K562 (cell line): ENCODE results near the gene BRME1. TPM values are rescaled to one million over a fixed set of nuclear protein-coding genes. Genes with fewer than 3 reads are reported as not detected.

Source experiments
- BCOR ChIP-seq: fragments of 450-650 bp; IDR thresholded peaks from 2 replicates; pipeline ENCODE4 v1.6.1; 2016
- E2F1 ChIP-seq: sonication (generic); formaldehyde crosslinking; IDR thresholded peaks from 2 replicates; pipeline ENCODE4 v1.8.1; 2023; ENCODE audit warnings: mild to moderate bottlenecking, missing genetic modification reagents, moderate library complexity
- FOXP4 ChIP-seq: sonication (generic); formaldehyde crosslinking; IDR thresholded peaks from 2 replicates; pipeline ENCODE4 v1.8.0; 2022; ENCODE audit warnings: mild to moderate bottlenecking, missing genetic modification reagents, borderline replicate concordance
- HDAC2 ChIP-seq: fragments of 450-650 bp; IDR thresholded peaks from 2 replicates; pipeline ENCODE4 v1.6.1; 2016; ENCODE audit warnings: mild to moderate bottlenecking
- HDAC8 ChIP-seq: fragments of 450-650 bp; IDR thresholded peaks from 2 replicates; pipeline ENCODE4 v1.6.1; 2016; ENCODE audit warnings: mild to moderate bottlenecking, missing genetic modification characterization, moderate library complexity, missing compliant biosample characterization
- LCOR ChIP-seq: sonication (generic); formaldehyde crosslinking; IDR thresholded peaks from 2 replicates; pipeline ENCODE4 v1.8.0; 2022; ENCODE audit warnings: mild to moderate bottlenecking, missing genetic modification reagents
- MECOM ChIP-seq: fragments of 250-450 bp; sonication (Bioruptor Pico); IDR thresholded peaks from 2 replicates; pipeline ENCODE4 v1.8.0; 2022; ENCODE audit warnings: inconsistent platforms
- SIN3A ChIP-seq, 2 experiments: fragments of 150-350 bp in 1 of 2; IDR thresholded peaks; 2 replicates each; pipeline ENCODE4 v1.6.1; 2011 to 2016; ENCODE audit warnings: borderline replicate concordance in 2 of 2, low read depth in 2 of 2, low read length in 2 of 2, mild to moderate bottlenecking in 2 of 2, moderate library complexity in 2 of 2; ENCODE audit not compliant: control insufficient read depth in 1 of 2
- TAF1 ChIP-seq: IDR thresholded peaks from 2 replicates; pipeline ENCODE4 v1.6.1; 2011; ENCODE audit warnings: mild to moderate bottlenecking, low read length, moderate library complexity; ENCODE audit not compliant: insufficient read depth, control insufficient read depth, severe bottlenecking; ENCODE audit errors: extremely low read depth
- TEAD1 ChIP-seq, 2 experiments: fragments of 450-650 bp in 1 of 2; sonication (generic) in 1 of 2; formaldehyde crosslinking; IDR thresholded peaks; 2 replicates each; pipeline versions ENCODE4 v1.4.0 to v1.8.0; 2020 to 2022; ENCODE audit warnings: mild to moderate bottlenecking in 2 of 2, missing genetic modification reagents in 1 of 2
- XRCC5 ChIP-seq: fragments of 200-400 bp; formaldehyde crosslinking; IDR thresholded peaks from 2 replicates; pipeline ENCODE4 v1.6.1; 2017; ENCODE audit warnings: low read depth, mild to moderate bottlenecking, low read length
- ZBED1 ChIP-seq: IDR thresholded peaks from 2 replicates; pipeline ENCODE4 v1.6.1; 2014
- ZBTB33 ChIP-seq: sonication (generic); formaldehyde crosslinking; IDR thresholded peaks from 2 replicates; pipeline ENCODE4 v1.8.1; 2023; ENCODE audit warnings: mild to moderate bottlenecking, missing genetic modification reagents
- ZFX ChIP-seq: sonication (generic); formaldehyde crosslinking; IDR thresholded peaks from 2 replicates; pipeline ENCODE4 v1.8.0; 2022; ENCODE audit warnings: mild to moderate bottlenecking, missing genetic modification reagents, moderate library complexity
- polyA plus RNA-seq, 8 experiments: library from polyadenylated mRNA; depleted of rRNA in 4 of 8; stranded (reverse) in 5 of 8; unstranded in 3 of 8; fragments of >200 nt; fragmentation: Nextera tagmentation in 2 of 8; fragmentation: Illumina TruSeq in 1 of 8; extraction: Ambion mirVana in 2 of 8; extraction: Trizol in 1 of 8; gene quantifications; 2 replicates each; pipeline versions ENCODE4 v1.2.1 to v1.2.3, GENCODE V29; 2011 to 2014; ENCODE audit warnings: inconsistent platforms in 1 of 8, missing spikeins in 1 of 8
- total RNA-seq, 7 experiments: library from RNA; depleted of rRNA in 6 of 7; stranded (reverse); fragments of >200 nt in 6 of 7; fragmentation: Illumina TruSeq in 2 of 7; extraction: Trizol in 2 of 7; gene quantifications; 2 replicates each; pipeline versions ENCODE4 v1.2.1 to v1.2.3, GENCODE V29; 2011 to 2021; ENCODE audit warnings: low replicate concordance in 1 of 7
- TF ChIP-seq, protein P1 (sequence below), 2 experiments: fragments of 150-350 bp in 1 of 2; IDR thresholded peaks; 2 replicates each; pipeline ENCODE4 v1.6.1; 2012 to 2016; ENCODE audit warnings: low read depth in 2 of 2, low read length in 2 of 2, mild to moderate bottlenecking in 1 of 2, moderate library complexity in 1 of 2

BRME1 gene
- total and polyA plus RNA-seq, 9 of the 15 experiments (the other 6 are each of a cell fraction or from before 2014, with no cell fraction given), result 0.75 to 6.1 (median 3.6) TPM

GRCh38 chr19:13838435-13839129, 67.3 kb downstream of the BRME1 start (continued):
- TF ChIP-seq FOXP4, result peak; percentile 59; the same call in 1 of the 2 replicates
- TF ChIP-seq E2F1 (CRISPR knock-in tag), result 0 out of 2 replicates have a peak, but pooled peaks have one; percentile 65
- TF ChIP-seq TAF1, result no peak
- peak; percentile 95 for TF ChIP-seq BCOR
- peak in 1 of 2 experiments; percentile 66; a peak in 1 of 4 replicates for TF ChIP-seq TEAD1 (CRISPR knock-in tag; IDR thresholded peaks at IDR 0.05)
- TF ChIP-seq HDAC8, result no peak
- TF ChIP-seq HDAC2, result peak; percentile 60; the same call in 1 of the 2 replicates
- 0 out of 2 replicates have a peak, but pooled peaks have one; percentile 7 for TF ChIP-seq MECOM (CRISPR knock-in tag)
- no peak for TF ChIP-seq ZBED1
- 0 out of 2 replicates have a peak, but pooled peaks have one; percentile 55 for TF ChIP-seq ZBTB33 (CRISPR knock-in tag)
- peak; percentile 56; the same call in 1 of the 2 replicates for TF ChIP-seq ZFX (CRISPR knock-in tag)
- TF ChIP-seq, protein P1, sequence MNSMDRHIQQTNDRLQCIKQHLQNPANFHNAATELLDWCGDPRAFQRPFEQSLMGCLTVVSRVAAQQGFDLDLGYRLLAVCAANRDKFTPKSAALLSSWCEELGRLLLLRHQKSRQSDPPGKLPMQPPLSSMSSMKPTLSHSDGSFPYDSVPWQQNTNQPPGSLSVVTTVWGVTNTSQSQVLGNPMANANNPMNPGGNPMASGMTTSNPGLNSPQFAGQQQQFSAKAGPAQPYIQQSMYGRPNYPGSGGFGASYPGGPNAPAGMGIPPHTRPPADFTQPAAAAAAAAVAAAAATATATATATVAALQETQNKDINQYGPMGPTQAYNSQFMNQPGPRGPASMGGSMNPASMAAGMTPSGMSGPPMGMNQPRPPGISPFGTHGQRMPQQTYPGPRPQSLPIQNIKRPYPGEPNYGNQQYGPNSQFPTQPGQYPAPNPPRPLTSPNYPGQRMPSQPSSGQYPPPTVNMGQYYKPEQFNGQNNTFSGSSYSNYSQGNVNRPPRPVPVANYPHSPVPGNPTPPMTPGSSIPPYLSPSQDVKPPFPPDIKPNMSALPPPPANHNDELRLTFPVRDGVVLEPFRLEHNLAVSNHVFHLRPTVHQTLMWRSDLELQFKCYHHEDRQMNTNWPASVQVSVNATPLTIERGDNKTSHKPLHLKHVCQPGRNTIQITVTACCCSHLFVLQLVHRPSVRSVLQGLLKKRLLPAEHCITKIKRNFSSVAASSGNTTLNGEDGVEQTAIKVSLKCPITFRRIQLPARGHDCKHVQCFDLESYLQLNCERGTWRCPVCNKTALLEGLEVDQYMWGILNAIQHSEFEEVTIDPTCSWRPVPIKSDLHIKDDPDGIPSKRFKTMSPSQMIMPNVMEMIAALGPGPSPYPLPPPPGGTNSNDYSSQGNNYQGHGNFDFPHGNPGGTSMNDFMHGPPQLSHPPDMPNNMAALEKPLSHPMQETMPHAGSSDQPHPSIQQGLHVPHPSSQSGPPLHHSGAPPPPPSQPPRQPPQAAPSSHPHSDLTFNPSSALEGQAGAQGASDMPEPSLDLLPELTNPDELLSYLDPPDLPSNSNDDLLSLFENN (IDR thresholded peaks at IDR 0.05; ENCODE audit: low read depth in 2 of 2, low read length in 2 of 2), result no peak
- peak; percentile 20; the same call in 1 of the 2 replicates for TF ChIP-seq LCOR (CRISPR knock-in tag)
- TF ChIP-seq SIN3A (IDR thresholded peaks at IDR 0.05; ENCODE audit: borderline replicate concordance in 2 of 2, control insufficient read depth in 1 of 2, low read depth in 2 of 2, low read length in 2 of 2), result 0 out of 4 replicates have a peak, but pooled peaks of 1 of the 2 experiments have one; percentile 11
- TF ChIP-seq XRCC5, result 0 out of 2 replicates have a peak, but pooled peaks have one; percentile 57
